ENCODE results near the gene CA6.
"Not testable (repeated sequence)": the region's sequence is repeated elsewhere in the genome, so short reads cannot be mapped to it uniquely, and the experiment has no call there.

Gene CA6

GRCh38 chr1:8926707-8927694 is 18.7 kb upstream of the CA6 start:
- DNase-seq (ENCODE audit: low spot score) = no peak

GRCh38 chr1:8930116-8930515 is 15.6 kb upstream of the CA6 start:
- DNase-seq (ENCODE audit: low spot score) = no peak

- DNase-seq (ENCODE audit: low spot score) = not testable (repeated sequence)
Measured at GRCh38 chr1:8937051-8937450, 8.6 kb upstream of the CA6 start.

GRCh38 chr1:8937701-8938100 is 8.0 kb upstream of the CA6 start:
- no peak for DNase-seq (ENCODE audit: low spot score)

- no peak for DNase-seq (ENCODE audit: low spot score)
Measured at GRCh38 chr1:8938232-8938999, 7.3 kb upstream of the CA6 start.

- DNase-seq (ENCODE audit: low spot score) = no peak
Measured at GRCh38 chr1:8939000-8939265, 6.7 kb upstream of the CA6 start.

GRCh38 chr1:8939362-8939995 is 6.2 kb upstream of the CA6 start:
- DNase-seq (ENCODE audit: low spot score) = no peak

- DNase-seq (ENCODE audit: low spot score) = no peak
Measured at GRCh38 chr1:8941906-8942305, 3.8 kb upstream of the CA6 start.

GRCh38 chr1:8943498-8944405 is 1.9 kb upstream of the CA6 start:
- DNase-seq (ENCODE audit: low spot score) = no peak

- DNase-seq (ENCODE audit: low spot score) = no peak
Measured at GRCh38 chr1:8947127-8947691, 1.5 kb downstream of the CA6 start.

- no peak for DNase-seq (ENCODE audit: low spot score)
Measured at GRCh38 chr1:8950309-8950708, 4.6 kb downstream of the CA6 start.

- DNase-seq (ENCODE audit: low spot score) = no peak
Measured at GRCh38 chr1:8951231-8951630, 5.6 kb downstream of the CA6 start.

- no peak for DNase-seq (ENCODE audit: low spot score)
Measured at GRCh38 chr1:8955406-8955805, 9.7 kb downstream of the CA6 start.

- no peak for DNase-seq (ENCODE audit: low spot score)
Measured at GRCh38 chr1:8956461-8957349, 11.0 kb downstream of the CA6 start.

GRCh38 chr1:8962812-8963530 is 17.3 kb downstream of the CA6 start:
- DNase-seq (ENCODE audit: low spot score) = peak; percentile 6

- no peak for DNase-seq (ENCODE audit: low spot score)
Measured at GRCh38 chr1:8963963-8964362, 18.3 kb downstream of the CA6 start.

GRCh38 chr1:8965121-8965820 is 19.6 kb downstream of the CA6 start:
- no peak for DNase-seq (ENCODE audit: low spot score)

- no peak for DNase-seq (ENCODE audit: low spot score)
Measured at GRCh38 chr1:8966606-8967005, 20.9 kb downstream of the CA6 start.

GRCh38 chr1:8968902-8969301 is 23.2 kb downstream of the CA6 start:
- not testable (repeated sequence) for DNase-seq (ENCODE audit: low spot score)

Data from SK-N-DZ (cell line).